Activated T-cell treated with anti-CD3 and anti-CD28 coated beads for 24 hours (primary cell): ENCODE measurements around the gene CPNE5.

Experiments
- DNase-seq: peaks from one replicate; pipeline ENCODE4 v3.0.0-alpha.2; 2020; ENCODE audit warnings: low read depth

The CPNE5 gene

GRCh38 chr6:36765594-36766398 lies 73.4 kb downstream of the CPNE5 start:
- DNase-seq = peak; percentile 72

- no peak for DNase-seq
These were observed 74.1 kb downstream of the CPNE5 start for GRCh38 chr6:36765190-36765589.

- DNase-seq = no peak
These were observed 77.1 kb downstream of the CPNE5 start for GRCh38 chr6:36762123-36762522.

GRCh38 chr6:36760685-36761435 lies 78.4 kb downstream of the CPNE5 start:
- no peak for DNase-seq

GRCh38 chr6:36759148-36759759 lies 80.0 kb downstream of the CPNE5 start:
- DNase-seq = peak; percentile 74

GRCh38 chr6:36758516-36759147 lies 80.6 kb downstream of the CPNE5 start:
- DNase-seq = no peak

GRCh38 chr6:36757943-36758508 lies 81.2 kb downstream of the CPNE5 start:
- DNase-seq = no peak

- DNase-seq = no peak
These were observed 82.0 kb downstream of the CPNE5 start for GRCh38 chr6:36757206-36757605.

GRCh38 chr6:36756786-36757185 lies 82.5 kb downstream of the CPNE5 start:
- no peak for DNase-seq

- DNase-seq = peak; percentile 75
These were observed 83.6 kb downstream of the CPNE5 start for GRCh38 chr6:36755435-36756348.

- DNase-seq = no peak
These were observed 84.4 kb downstream of the CPNE5 start for GRCh38 chr6:36754582-36755434.

GRCh38 chr6:36753671-36754405 lies 85.4 kb downstream of the CPNE5 start:
- no peak for DNase-seq

GRCh38 chr6:36752886-36753506 lies 86.2 kb downstream of the CPNE5 start:
- no peak for DNase-seq

GRCh38 chr6:36752187-36752885 lies 86.9 kb downstream of the CPNE5 start:
- no peak for DNase-seq

- no peak for DNase-seq
These were observed 87.4 kb downstream of the CPNE5 start for GRCh38 chr6:36751833-36752186.

GRCh38 chr6:36751091-36751490 lies 88.2 kb downstream of the CPNE5 start:
- DNase-seq = no peak

GRCh38 chr6:36749829-36750489 lies 89.3 kb downstream of the CPNE5 start:
- no peak for DNase-seq

GRCh38 chr6:36746251-36746650 lies 93.0 kb downstream of the CPNE5 start:
- DNase-seq = no peak
